ENCODE data around the gene TMEM52. TPM values are rescaled to one million over a fixed set of nuclear protein-coding genes. Genes with fewer than 3 reads are reported as not detected.
A peak's percentile ranks its signal among the peaks of the same experiment; 100 is the strongest.

TMEM52 gene
- total and polyA plus RNA-seq, 2 of the 13 experiments (the other 11 are each of a cell fraction or from before 2014, with no cell fraction given): 13.2 to 18.7 TPM

GRCh38 chr1:1941211-1941841 is 22.2 kb upstream of the TMEM52 start (continued):
- TF ChIP-seq NR2C2 (CRISPR knock-in tag; IDR thresholded peaks at IDR 0.05; ENCODE audit: borderline replicate concordance): peak; percentile 70
- TF ChIP-seq POLR2G (IDR thresholded peaks at IDR 0.05; ENCODE audit: low read depth, low read length): peak; percentile 75
- peak; percentile 58 to 80; a peak in 3 of 4 replicates for TF ChIP-seq HMGXB4 (CRISPR knock-in tag; IDR thresholded peaks at IDR 0.05; ENCODE audit: borderline replicate concordance in 1 of 2, low read depth in 1 of 2)
- TF ChIP-seq ZNF737 (CRISPR knock-in tag; IDR thresholded peaks at IDR 0.05; ENCODE audit: borderline replicate concordance): no peak
- TF ChIP-seq REL (CRISPR knock-in tag; conservative IDR thresholded peaks at IDR 0.05): 0 out of 2 replicates have a peak, but pooled peaks have one; percentile 28
- TF ChIP-seq SCMH1 (CRISPR knock-in tag; IDR thresholded peaks at IDR 0.05; ENCODE audit: borderline replicate concordance): no peak
- no peak for TF ChIP-seq LBX2 (CRISPR knock-in tag; IDR thresholded peaks at IDR 0.05; ENCODE audit: borderline replicate concordance)
- TF ChIP-seq TCF7 (IDR thresholded peaks at IDR 0.05; ENCODE audit: low read depth): no peak
- TF ChIP-seq TEAD3 (CRISPR knock-in tag; optimal IDR thresholded peaks at IDR 0.05; ENCODE audit: borderline replicate concordance): peak; percentile 77
- TF ChIP-seq ATRX (CRISPR knock-in tag; IDR thresholded peaks at IDR 0.05; ENCODE audit: borderline replicate concordance): no peak
- TF ChIP-seq PLSCR1 (CRISPR knock-in tag; IDR thresholded peaks at IDR 0.05; ENCODE audit: borderline replicate concordance): no peak
- no peak for TF ChIP-seq ELF4 (CRISPR knock-in tag; IDR thresholded peaks at IDR 0.05; ENCODE audit: borderline replicate concordance)
- TF ChIP-seq ZFP91 (CRISPR knock-in tag; IDR thresholded peaks at IDR 0.05; ENCODE audit: borderline replicate concordance): peak; percentile 66; the same call in 1 of the 2 replicates
- peak; percentile 88 for TF ChIP-seq PITX1 (CRISPR knock-in tag; IDR thresholded peaks at IDR 0.05)
- no peak for TF ChIP-seq PHB2 (IDR thresholded peaks at IDR 0.05; ENCODE audit: partially characterized antibody)
- TF ChIP-seq IRF2 (CRISPR knock-in tag; IDR thresholded peaks at IDR 0.05): peak; percentile 69
- TF ChIP-seq ZNF383 (CRISPR knock-in tag; IDR thresholded peaks at IDR 0.05; ENCODE audit: borderline replicate concordance): no peak
- peak in 1 of 2 experiments; percentile 55; a peak in 2 of 4 replicates for TF ChIP-seq POLR2A (IDR thresholded peaks at IDR 0.05; ENCODE audit: insufficient read depth in 1 of 2, low read depth in 2 of 2, low read length in 2 of 2)
- no peak for TF ChIP-seq NRL (CRISPR knock-in tag; IDR thresholded peaks at IDR 0.05; ENCODE audit: borderline replicate concordance)
- TF ChIP-seq GPBP1L1 (CRISPR knock-in tag; IDR thresholded peaks at IDR 0.05): no peak
- no peak for TF ChIP-seq CENPBD1 (CRISPR knock-in tag; IDR thresholded peaks at IDR 0.05; ENCODE audit: borderline replicate concordance, low read depth)
- TF ChIP-seq ZSCAN29 (CRISPR knock-in tag; conservative IDR thresholded peaks at IDR 0.05): no peak
- no peak for TF ChIP-seq ZNF468 (CRISPR knock-in tag; IDR thresholded peaks at IDR 0.05)
